Prostate gland (tissue), 2 donors: Measurements from ENCODE around the gene GPR4. TPM values are rescaled to one million over a fixed set of nuclear protein-coding genes. Genes with fewer than 3 reads are reported as not detected.

ENCODE experiments used
- DNase-seq: peaks from one replicate; pipeline ENCODE4 v3.0.0-alpha.2; 2019; ENCODE audit warnings: low spot score
- H3K27ac ChIP-seq, 2 donors: fragments of 200-600 bp; sonication (generic); 2 replicates each; pipeline ENCODE4 v1.5.1; 2017 to 2019
- H3K27me3 ChIP-seq: fragments of 200-600 bp; sonication (generic); replicated peaks from 2 replicates; pipeline ENCODE4 v1.5.1; 2019; ENCODE audit not compliant: insufficient read depth
- H3K36me3 ChIP-seq, 2 donors: fragments of 200-600 bp; sonication (generic); 1 replicate in 1 of 2; 2 replicates in 1 of 2; pipeline versions ENCODE4 v1.5.1 to v1.8.1; 2017 to 2019
- H3K4me1 ChIP-seq: fragments of 200-600 bp; sonication (generic); replicated peaks from 2 replicates; pipeline ENCODE4 v1.5.1; 2019
- H3K4me3 ChIP-seq, 2 donors: fragments of 200-600 bp; sonication (generic); 2 replicates each; pipeline ENCODE4 v1.5.1; 2017 to 2019
- H3K9me3 ChIP-seq: fragments of 200-600 bp; sonication (generic); 2 replicates; pipeline ENCODE4 v1.5.1; 2017
- POLR2A ChIP-seq: fragments of 450-650 bp; IDR thresholded peaks from one replicate; pipeline ENCODE4 v1.6.1; 2016; ENCODE audit warnings: antibody characterized with exemption, mild to moderate bottlenecking
- POLR2AphosphoS5 ChIP-seq: sonication (generic); formaldehyde crosslinking; IDR thresholded peaks from one replicate; pipeline ENCODE4 v1.6.1; 2017; ENCODE audit warnings: antibody characterized with exemption
- WGBS: methylation state at CpG from one replicate; pipeline ENCODE4 v1.1.5; 2018; 5-methylcytosine and 5-hydroxymethylcytosine counted together
- intact Hi-C: fragments of 100-400 bp; cut with DNase I; formaldehyde crosslinking; loops from one replicate; pipeline ENCODE4 v1.14.2; 2022
- total RNA-seq, 2 donors: library from RNA; depleted of rRNA; stranded (reverse); fragments of >200 nt; gene quantifications; one replicate each; pipeline ENCODE4 v1.1.0, GENCODE V29; 2016
- TF ChIP-seq, protein P1 (sequence below), 4 experiments: fragments of 200-600 bp in 2 of 4; fragments of 450-650 bp in 2 of 4; sonication (generic) in 2 of 4; IDR thresholded peaks; 1 replicate in 3 of 4; 2 replicates in 1 of 4; pipeline ENCODE4 v1.5.1; 2016 to 2019; ENCODE audit warnings: antibody characterized with exemption in 4 of 4, mild to moderate bottlenecking in 2 of 4, moderate library complexity in 2 of 4

The GPR4 gene
- total RNA-seq, 2 donors from 2014 or later: 0.55 to 2.4 TPM

- H3K27ac ChIP-seq: no peak overlapping the region
- peaks cover 15% of the 10 kb centered on the region for H3K27me3 ChIP-seq
- no peaks in the 10 kb centered on the region for H3K9me3 ChIP-seq
- WGBS: 47% methylated on average over 5 of the region's 5 CpGs
- H3K4me1 ChIP-seq: no peaks in the 10 kb centered on the region
- intact Hi-C loops: no loop called here
- H3K36me3 ChIP-seq: no peaks in the 10 kb centered on the region
- no peak overlapping the region for H3K4me3 ChIP-seq
- TF ChIP-seq POLR2A (no peak), POLR2AphosphoS5 (no peak)
- TF ChIP-seq, protein P1, sequence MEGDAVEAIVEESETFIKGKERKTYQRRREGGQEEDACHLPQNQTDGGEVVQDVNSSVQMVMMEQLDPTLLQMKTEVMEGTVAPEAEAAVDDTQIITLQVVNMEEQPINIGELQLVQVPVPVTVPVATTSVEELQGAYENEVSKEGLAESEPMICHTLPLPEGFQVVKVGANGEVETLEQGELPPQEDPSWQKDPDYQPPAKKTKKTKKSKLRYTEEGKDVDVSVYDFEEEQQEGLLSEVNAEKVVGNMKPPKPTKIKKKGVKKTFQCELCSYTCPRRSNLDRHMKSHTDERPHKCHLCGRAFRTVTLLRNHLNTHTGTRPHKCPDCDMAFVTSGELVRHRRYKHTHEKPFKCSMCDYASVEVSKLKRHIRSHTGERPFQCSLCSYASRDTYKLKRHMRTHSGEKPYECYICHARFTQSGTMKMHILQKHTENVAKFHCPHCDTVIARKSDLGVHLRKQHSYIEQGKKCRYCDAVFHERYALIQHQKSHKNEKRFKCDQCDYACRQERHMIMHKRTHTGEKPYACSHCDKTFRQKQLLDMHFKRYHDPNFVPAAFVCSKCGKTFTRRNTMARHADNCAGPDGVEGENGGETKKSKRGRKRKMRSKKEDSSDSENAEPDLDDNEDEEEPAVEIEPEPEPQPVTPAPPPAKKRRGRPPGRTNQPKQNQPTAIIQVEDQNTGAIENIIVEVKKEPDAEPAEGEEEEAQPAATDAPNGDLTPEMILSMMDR (IDR thresholded peaks at IDR 0.05): no peak
- DNase-seq: no peak
These were observed 1.6 kb downstream of the GPR4 start for GRCh38 chr19:45600340-45600885.

GRCh38 chr19:45599286-45599685 lies 2.7 kb downstream of the GPR4 start:
- no peak for DNase-seq
- no peak overlapping the region for H3K4me3 ChIP-seq
- 11% methylated on average over 11 of the region's 13 CpGs for WGBS
- no peak for TF ChIP-seq POLR2A
- TF ChIP-seq, protein P1 (IDR thresholded peaks at IDR 0.05): no peak
- no peak for TF ChIP-seq POLR2AphosphoS5
- no peak overlapping the region for H3K27ac ChIP-seq
- H3K27me3 ChIP-seq: peaks cover 15% of the 10 kb centered on the region
- no peaks in the 10 kb centered on the region for H3K9me3 ChIP-seq
- no peaks in the 10 kb centered on the region for H3K36me3 ChIP-seq
- intact Hi-C loops: no loop called here
- no peaks in the 10 kb centered on the region for H3K4me1 ChIP-seq

DNA sequence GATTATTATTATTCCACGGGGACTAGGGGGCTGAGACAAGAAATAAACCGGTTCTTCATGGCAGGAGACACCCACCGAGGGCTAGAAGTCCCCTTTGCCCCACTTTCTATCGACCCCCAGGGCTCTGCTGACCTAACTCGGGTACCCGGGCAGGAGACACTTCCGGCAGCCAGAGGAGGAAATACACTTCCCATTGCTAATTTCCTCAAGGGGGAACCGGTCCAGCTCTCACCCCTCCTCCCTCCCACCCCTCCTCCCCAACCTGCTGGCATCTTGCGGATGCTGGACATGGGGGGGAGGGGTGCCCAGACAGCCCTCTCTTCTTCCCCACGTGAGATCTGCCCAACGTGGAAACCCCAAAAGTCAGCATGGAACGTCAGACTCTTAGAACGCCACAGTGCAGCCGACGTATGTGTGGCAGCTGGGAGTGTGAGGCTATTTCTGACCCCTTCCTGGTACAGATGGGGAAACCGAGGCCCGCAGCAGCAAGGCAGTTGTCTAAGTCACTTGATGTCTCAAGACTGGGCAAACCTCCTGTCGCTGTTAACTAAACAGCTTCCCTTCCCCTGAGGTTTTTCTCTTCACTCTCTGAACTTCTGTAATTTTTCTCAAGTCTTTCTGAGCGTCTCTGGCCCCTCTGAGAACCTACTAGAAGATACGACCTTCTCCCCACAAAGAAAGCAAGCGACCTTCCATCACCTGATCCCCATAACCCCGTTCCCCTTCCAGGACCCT lies 3.6 kb downstream of the GPR4 start:
- WGBS: 6% methylated on average over 22 of the region's 22 CpGs
- TF ChIP-seq POLR2A (no peak), POLR2AphosphoS5 (no peak)
- TF ChIP-seq, protein P1 (IDR thresholded peaks at IDR 0.05): no peak
- no peak for DNase-seq
- Histone ChIP-seq H3K9me3 (no peaks in the 10 kb centered on the region), H3K27me3 (peaks cover 15% of the 10 kb centered on the region), H3K4me1 (no peaks in the 10 kb centered on the region), H3K36me3 (no peaks in the 10 kb centered on the region), H3K4me3 (no peak overlapping the region), H3K27ac (no peak overlapping the region)
- intact Hi-C loops: no loop called here

GRCh38 chr19:45597425-45598111 lies 4.4 kb downstream of the GPR4 start:
- intact Hi-C loops: no loop called here
- Histone ChIP-seq H3K27me3 (peaks cover 15% of the 10 kb centered on the region), H3K27ac (no peak overlapping the region), H3K4me1 (no peaks in the 10 kb centered on the region), H3K4me3 (no peak overlapping the region), H3K36me3 (no peaks in the 10 kb centered on the region), H3K9me3 (no peaks in the 10 kb centered on the region)
- TF ChIP-seq POLR2AphosphoS5 (no peak), POLR2A (no peak)
- TF ChIP-seq, protein P1 (IDR thresholded peaks at IDR 0.05): no peak
- WGBS: 20% methylated on average over 5 of the region's 5 CpGs
- no peak for DNase-seq
